Duodenal mucosa (tissue), 2 donors: ENCODE data around the gene SMARCD3.

Experiments used
- H3K27ac ChIP-seq: one replicate; pipeline ENCODE4 v1.7.0; 2013; ENCODE audit warnings: low read depth, low read length
- H3K27me3 ChIP-seq, 2 donors: one replicate each; pipeline ENCODE4 v1.7.0; 2013; ENCODE audit warnings: low read length in 2 of 2, control low read depth in 1 of 2; ENCODE audit not compliant: insufficient read depth in 2 of 2, control insufficient read depth in 1 of 2
- H3K36me3 ChIP-seq, 2 donors: one replicate each; pipeline ENCODE4 v1.7.0; 2013; ENCODE audit warnings: low read length in 2 of 2, control low read depth in 1 of 2; ENCODE audit not compliant: insufficient read depth in 2 of 2, control insufficient read depth in 1 of 2
- H3K4me1 ChIP-seq, 2 donors: one replicate each; pipeline ENCODE4 v1.7.0; 2013; ENCODE audit warnings: low read length in 2 of 2, control low read depth in 1 of 2; ENCODE audit not compliant: insufficient read depth in 2 of 2, control insufficient read depth in 1 of 2
- H3K4me3 ChIP-seq, 2 donors: one replicate each; pipeline ENCODE4 v1.7.0; 2013; ENCODE audit warnings: low read length in 2 of 2, low read depth in 1 of 2
- H3K9ac ChIP-seq, 2 donors: one replicate each; pipeline ENCODE4 v1.7.0; 2013; ENCODE audit warnings: low read length in 2 of 2, low read depth in 1 of 2
- H3K9me3 ChIP-seq, 2 donors: one replicate each; pipeline ENCODE4 v1.7.0; 2013; ENCODE audit warnings: low read length in 2 of 2, control low read depth in 1 of 2; ENCODE audit not compliant: control insufficient read depth in 1 of 2

SMARCD3 gene

GRCh38 chr7:151238190-151238810 lies 10.2 kb downstream of the SMARCD3 start:
- no peaks in the 10 kb centered on the region for H3K9me3 ChIP-seq
- no peak overlapping the region for H3K9ac ChIP-seq
- H3K27me3 ChIP-seq = no peaks in the 10 kb centered on the region
- H3K27ac ChIP-seq = no peak overlapping the region
- H3K4me1 ChIP-seq = peaks cover 12 to 13% of the 10 kb centered on the region in 2 donors
- no peak overlapping the region for H3K4me3 ChIP-seq
- H3K36me3 ChIP-seq = peaks cover 20 to 46% of the 10 kb centered on the region in 2 donors

- Histone ChIP-seq H3K4me1 (peaks cover 10 to 11% of the 10 kb centered on the region in 2 donors), H3K27me3 (no peaks in the 10 kb centered on the region), H3K27ac (no peak overlapping the region), H3K9ac (no peak overlapping the region), H3K36me3 (peaks cover 20 to 46% of the 10 kb centered on the region in 2 donors), H3K9me3 (no peaks in the 10 kb centered on the region), H3K4me3 (no peak overlapping the region)
Measured at GRCh38 chr7:151237244-151238189, 11.0 kb downstream of the SMARCD3 start.

- H3K9me3 ChIP-seq = no peaks in the 10 kb centered on the region
- H3K27me3 ChIP-seq = no peaks in the 10 kb centered on the region
- no peak overlapping the region for H3K27ac ChIP-seq
- no peak overlapping the region for H3K9ac ChIP-seq
- peaks cover 17 to 18% of the 10 kb centered on the region in 2 donors for H3K4me1 ChIP-seq
- H3K4me3 ChIP-seq = no peak overlapping the region
- H3K36me3 ChIP-seq = peaks cover 20 to 46% of the 10 kb centered on the region in 2 donors
Measured at GRCh38 chr7:151236406-151236805, 12.1 kb downstream of the SMARCD3 start.

GRCh38 chr7:151235091-151235787 lies 13.3 kb downstream of the SMARCD3 start:
- Histone ChIP-seq H3K27me3 (no peaks in the 10 kb centered on the region), H3K36me3 (peaks cover 20 to 46% of the 10 kb centered on the region in 2 donors), H3K4me3 (no peak overlapping the region), H3K9me3 (no peaks in the 10 kb centered on the region), H3K9ac (no peak overlapping the region), H3K4me1 (peaks cover 17 to 19% of the 10 kb centered on the region in 2 donors), H3K27ac (no peak overlapping the region)

GRCh38 chr7:151233804-151234203 lies 14.7 kb downstream of the SMARCD3 start:
- H3K9ac ChIP-seq = peak overlapping the region in 1 of 2 donors; percentile 91
- H3K36me3 ChIP-seq = peaks cover 15 to 38% of the 10 kb centered on the region in 2 donors
- no peak overlapping the region for H3K27ac ChIP-seq
- H3K27me3 ChIP-seq = no peaks in the 10 kb centered on the region
- H3K9me3 ChIP-seq = no peaks in the 10 kb centered on the region
- H3K4me1 ChIP-seq = peaks cover 17 to 19% of the 10 kb centered on the region in 2 donors
- H3K4me3 ChIP-seq = peak overlapping the region; percentile 95 to 99

GRCh38 chr7:151232917-151233701 lies 15.4 kb downstream of the SMARCD3 start:
- Histone ChIP-seq H3K36me3 (peaks cover 15 to 33% of the 10 kb centered on the region in 2 donors), H3K9me3 (no peaks in the 10 kb centered on the region), H3K9ac (peak overlapping the region; percentile 73 to 91), H3K4me3 (peak overlapping the region; percentile 95 to 99), H3K27me3 (no peaks in the 10 kb centered on the region), H3K4me1 (peaks cover 23 to 26% of the 10 kb centered on the region in 2 donors), H3K27ac (no peak overlapping the region)

- H3K4me1 ChIP-seq = peaks cover 28 to 31% of the 10 kb centered on the region in 2 donors
Measured at GRCh38 chr7:151232091-151232916, 16.2 kb downstream of the SMARCD3 start, which contains the start of gene CHPF2. TSS of gene CHPF2 (plus strand) at chr7:151232483. CDS start at chr7:151234012, 1,529 bp downstream.

GRCh38 chr7:151231080-151231479 lies 17.4 kb downstream of the SMARCD3 start:
- Histone ChIP-seq H3K36me3 (peaks cover 7 to 13% of the 10 kb centered on the region in 2 donors), H3K9me3 (no peaks in the 10 kb centered on the region), H3K4me1 (peaks cover 34 to 36% of the 10 kb centered on the region in 2 donors), H3K4me3 (no peak overlapping the region), H3K27me3 (no peaks in the 10 kb centered on the region), H3K9ac (no peak overlapping the region), H3K27ac (no peak overlapping the region)

More at GRCh38 chr7:151232091-151232916, 16.2 kb downstream of the SMARCD3 start, which contains the start of gene CHPF2:
- Histone ChIP-seq H3K27ac (peak within 1 kb of the TSS; percentile 65), H3K36me3 (peaks cover 10 to 25% of the 10 kb centered on the region in 2 donors), H3K27me3 (no peaks in the 10 kb centered on the region), H3K9me3 (no peaks in the 10 kb centered on the region), H3K9ac (peak within 1 kb of the TSS; percentile 81 to 91), H3K4me3 (peak within 1 kb of the TSS; percentile 95 to 99)
